IMR-90 (cell line): ENCODE results near the gene ESRRG. TPM values are rescaled to one million over a fixed set of nuclear protein-coding genes. Genes with fewer than 3 reads are reported as not detected.

Source experiments
- ATAC-seq: fragments of 200-7000 bp; cut with Tn5 transposase; 2 replicates; pipeline ENCODE4 v1.9.1; 2020; ENCODE audit warnings: low read depth, mild to moderate bottlenecking, moderate library complexity
- BruUV-seq: library from RNA; stranded (reverse); fragments of 400-500 nt; replicated peaks from 2 replicates; lab custom pipeline; 2021; lab: Mats Ljungman, UMichigan
- CTCF ChIA-PET: fragments of 300-600 bp; formaldehyde crosslinking; extraction: SDS; loops from one replicate; lab custom pipeline; 2021; ENCODE audit warnings: antibody characterized with exemption; lab: Yijun Ruan, JAX
- POLR2A ChIA-PET: fragments of 300-600 bp; sonication (Branson Sonifier 250); formaldehyde crosslinking; loops from one replicate; lab custom pipeline; 2022; ENCODE audit warnings: antibody characterized with exemption; ENCODE audit not compliant: unreplicated experiment; lab: Charles Lee
- DNase-seq: peaks from one replicate; pipeline ENCODE4 v3.0.0; 2013
- H2AFZ ChIP-seq: replicated peaks from 2 replicates; pipeline ENCODE3; 2013; ENCODE audit warnings: low read length, mild to moderate bottlenecking; ENCODE audit not compliant: poor library complexity
- H2AK5ac ChIP-seq: 2 replicates; pipeline ENCODE4 v1.6.1; 2013; ENCODE audit warnings: low read depth, low read length, inconsistent platforms
- H2AK9ac ChIP-seq: replicated peaks from 2 replicates; pipeline ENCODE3; 2013; ENCODE audit warnings: mild to moderate bottlenecking, low read depth, low read length, moderate library complexity; ENCODE audit not compliant: poor library complexity
- H2BK120ac ChIP-seq: 2 replicates; pipeline ENCODE4 v1.6.1; 2013; ENCODE audit warnings: low read depth, low read length, inconsistent platforms
- H2BK15ac ChIP-seq: 3 replicates; pipeline ENCODE4 v1.6.1; 2013; ENCODE audit warnings: low read depth, low read length, inconsistent platforms
- H2BK20ac ChIP-seq: 2 replicates; pipeline ENCODE4 v1.6.1; 2013; ENCODE audit warnings: low read depth, mild to moderate bottlenecking, inconsistent platforms, low read length, moderate library complexity
- H2BK5ac ChIP-seq: 2 replicates; pipeline ENCODE4 v1.6.1; 2013; ENCODE audit warnings: mild to moderate bottlenecking, low read depth, low read length, inconsistent platforms; ENCODE audit not compliant: poor library complexity, severe bottlenecking
- H3K14ac ChIP-seq: replicated peaks from 2 replicates; pipeline ENCODE4 v1.6.1; 2013; ENCODE audit warnings: low read depth, low read length, inconsistent platforms
- H3K18ac ChIP-seq: 2 replicates; pipeline ENCODE4 v1.6.1; 2013; ENCODE audit warnings: low read depth, low read length, control low read depth
- H3K23ac ChIP-seq: 2 replicates; pipeline ENCODE4 v1.6.1; 2013; ENCODE audit warnings: low read depth, low read length, inconsistent platforms
- H3K27ac ChIP-seq: 2 replicates; pipeline ENCODE4 v1.5.1; 2013; ENCODE audit warnings: mild to moderate bottlenecking, control low read depth, low read length; ENCODE audit not compliant: insufficient read depth
- H3K27me3 ChIP-seq: 2 replicates; pipeline ENCODE4 v1.6.1; 2013; ENCODE audit warnings: low read length; ENCODE audit not compliant: control insufficient read depth, insufficient read depth
- H3K36me3 ChIP-seq: 2 replicates; pipeline ENCODE4 v1.6.1; 2013; ENCODE audit warnings: low read length, mixed read lengths; ENCODE audit not compliant: control insufficient read depth, insufficient read depth
- H3K4ac ChIP-seq: 2 replicates; pipeline ENCODE4 v1.6.1; 2013; ENCODE audit warnings: low read depth, low read length, inconsistent platforms
- H3K4me1 ChIP-seq: 2 replicates; pipeline ENCODE4 v1.6.1; 2013; ENCODE audit warnings: low read length, mixed read lengths; ENCODE audit not compliant: control insufficient read depth, insufficient read depth
- H3K4me2 ChIP-seq: 2 replicates; pipeline ENCODE4 v1.6.1; 2013; ENCODE audit warnings: low read depth, mild to moderate bottlenecking, control low read depth, low read length, moderate library complexity
- H3K4me3 ChIP-seq: 2 replicates; pipeline ENCODE4 v1.5.1; 2013; ENCODE audit warnings: low read depth, mild to moderate bottlenecking, control low read depth, low read length, moderate library complexity; ENCODE audit not compliant: insufficient read depth
- H3K56ac ChIP-seq: 2 replicates; pipeline ENCODE4 v1.6.1; 2013; ENCODE audit warnings: low read length, inconsistent platforms; ENCODE audit not compliant: insufficient read depth; ENCODE audit errors: extremely low read depth
- H3K79me1 ChIP-seq, 2 experiments: 2 replicates each; pipeline ENCODE4 v1.6.1; 2013; ENCODE audit warnings: low read length in 2 of 2, inconsistent platforms in 1 of 2, low read depth in 1 of 2
- H3K9ac ChIP-seq: 2 replicates; pipeline ENCODE4 v1.6.1; 2013; ENCODE audit warnings: low read depth, low read length, control low read depth
- H3K9me1 ChIP-seq: 2 replicates; pipeline ENCODE4 v1.6.1; 2013; ENCODE audit warnings: low read length, inconsistent platforms; ENCODE audit not compliant: insufficient read depth
- H3K9me3 ChIP-seq: 2 replicates; pipeline ENCODE4 v1.6.1; 2013; ENCODE audit warnings: low read length; ENCODE audit not compliant: control insufficient read depth, insufficient read depth
- H4K20me1 ChIP-seq: 2 replicates; pipeline ENCODE4 v1.6.1; 2013; ENCODE audit warnings: low read length, inconsistent platforms; ENCODE audit not compliant: insufficient read depth
- H4K5ac ChIP-seq: 2 replicates; pipeline ENCODE4 v1.6.1; 2013; ENCODE audit warnings: mild to moderate bottlenecking, low read depth, low read length, control low read depth
- H4K8ac ChIP-seq, 2 experiments: 2 replicates each; pipeline ENCODE4 v1.6.1; 2013; ENCODE audit warnings: low read depth in 2 of 2, low read length in 2 of 2, control low read depth in 1 of 2, inconsistent platforms in 1 of 2
- H4K91ac ChIP-seq: 2 replicates; pipeline ENCODE4 v1.6.1; 2013; ENCODE audit warnings: low read depth, low read length, inconsistent platforms; ENCODE audit not compliant: insufficient read depth
- CEBPB ChIP-seq: IDR thresholded peaks from 2 replicates; pipeline ENCODE4 v1.6.1; 2012; ENCODE audit warnings: low read depth, low read length, improper control_type of control experiment
- CHD1 ChIP-seq: IDR thresholded peaks from 2 replicates; pipeline ENCODE4 v1.6.1; 2012; ENCODE audit warnings: low read depth, low read length, improper control_type of control experiment
- FOS ChIP-seq: fragments of 150-350 bp; IDR thresholded peaks from 2 replicates; pipeline ENCODE4 v1.6.1; 2016; ENCODE audit warnings: low read depth, low read length
- MAFK ChIP-seq: IDR thresholded peaks from 2 replicates; pipeline ENCODE4 v1.6.1; 2012; ENCODE audit warnings: low read depth, low read length, improper control_type of control experiment
- MAZ ChIP-seq: IDR thresholded peaks from 2 replicates; pipeline ENCODE4 v1.6.1; 2012; ENCODE audit warnings: low read depth, mild to moderate bottlenecking, low read length, improper control_type of control experiment, moderate library complexity, borderline replicate concordance
- POLR2A ChIP-seq: IDR thresholded peaks from 2 replicates; pipeline ENCODE4 v1.6.1; 2012; ENCODE audit warnings: mild to moderate bottlenecking, low read depth, low read length
- RAD21 ChIP-seq: IDR thresholded peaks from 2 replicates; pipeline ENCODE4 v1.6.1; 2012; ENCODE audit warnings: low read length, improper control_type of control experiment
- RCOR1 ChIP-seq: IDR thresholded peaks from 2 replicates; pipeline ENCODE4 v1.6.1; 2012; ENCODE audit warnings: mild to moderate bottlenecking, low read length, improper control_type of control experiment; ENCODE audit not compliant: insufficient replicate concordance
- RFX5 ChIP-seq: IDR thresholded peaks from 2 replicates; pipeline ENCODE4 v1.8.0; 2012; ENCODE audit warnings: low read depth, mild to moderate bottlenecking, low read length, moderate library complexity
- SMC3 ChIP-seq: fragments of 150-350 bp; IDR thresholded peaks from 2 replicates; pipeline ENCODE4 v1.6.1; 2016; ENCODE audit warnings: low read depth, mild to moderate bottlenecking, antibody characterized with exemption, low read length, moderate library complexity
- WGBS, 2 experiments: methylation state at CpG; one replicate each; pipeline versions ENCODE4 v1.1.5 to v1.1.7; 2013; ENCODE audit warnings: missing lambda C conversion rate in 2 of 2; ENCODE audit not compliant: insufficient read length in 1 of 2; ENCODE audit errors: extremely low coverage in 2 of 2; 5-methylcytosine and 5-hydroxymethylcytosine counted together
- dilution Hi-C: fragments of 300-500 bp; cut with HindIII; formaldehyde crosslinking; loops from one replicate; pipeline ENCODE4 v1.14.3; 2018; ENCODE audit warnings: low sequenced_read_pairs; ENCODE audit not compliant: unreplicated experiment
- in situ Hi-C: fragments of 300-500 bp; cut with MboI; formaldehyde crosslinking; loops from 3 replicates; pipeline ENCODE4 v1.14.3; 2019; ENCODE audit warnings: low sequenced_read_pairs, inconsistent platforms, mixed read lengths
- intact Hi-C: fragments of 100-400 bp; cut with micrococcal nuclease; formaldehyde crosslinking; loops from 2 replicates; pipeline ENCODE4 v1.10.0; 2022
- polyA plus RNA-seq, 3 experiments: library from polyadenylated mRNA; depleted of rRNA; stranded (reverse); fragments of >200 nt; gene quantifications; 2 replicates each; pipeline ENCODE4 v1.2.3, GENCODE V29; 2012; ENCODE audit warnings: low replicate concordance in 1 of 3
- total RNA-seq: library from RNA; depleted of rRNA; stranded (reverse); fragments of >200 nt; gene quantifications from 2 replicates; pipeline ENCODE4 v1.2.3, GENCODE V29; 2012
- TF ChIP-seq, protein P1 (sequence below): conservative IDR thresholded peaks from 2 replicates; pipeline ENCODE4 v1.5.1; 2012; ENCODE audit warnings: mild to moderate bottlenecking, low read depth, low read length, improper control_type of control experiment

The ESRRG gene
- total and polyA plus RNA-seq, 2 of the 4 experiments (the other 2 are of a cell fraction), result 0.17 to 0.54 TPM

DNA sequence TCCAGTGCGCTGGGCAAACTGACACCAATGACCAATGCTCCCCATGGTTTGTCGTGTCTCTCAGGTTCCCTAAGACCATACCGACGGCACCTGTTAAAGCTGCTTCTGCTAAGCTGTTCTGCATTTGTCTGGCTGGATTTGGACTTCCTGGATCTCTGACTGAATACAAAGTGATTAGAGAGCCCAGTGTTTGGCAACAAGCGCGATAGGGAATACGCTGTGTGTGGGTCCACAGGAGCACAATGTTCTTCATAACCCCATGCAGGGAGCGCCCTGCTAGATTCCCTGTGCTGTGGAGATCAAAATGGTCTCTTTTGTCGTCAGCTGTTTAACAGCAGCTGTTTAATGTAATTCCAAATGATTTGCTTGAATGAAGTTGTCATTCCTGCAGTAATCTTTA lies 26.0 kb upstream of the ESRRG start:
- no TSS peak for BruUV-seq
- no peak for ATAC-seq
- Histone ChIP-seq H3K18ac (no peak overlapping the region), H3K9me1 (no peaks in the 10 kb centered on the region), H3K4me3 (no peak overlapping the region), H2AK9ac (no peak overlapping the region), H4K8ac (no peak overlapping the region), H3K27ac (no peak overlapping the region), H4K91ac (no peak overlapping the region), H3K36me3 (no peaks in the 10 kb centered on the region), H2BK5ac (no peak overlapping the region), H3K14ac (no peak overlapping the region), H2AFZ (no peak overlapping the region), H3K79me1 (no peaks in the 10 kb centered on the region), H3K9ac (no peak overlapping the region), H3K4me1 (no peaks in the 10 kb centered on the region), H2BK15ac (no peak overlapping the region), H3K4me2 (no peak overlapping the region), H3K9me3 (no peaks in the 10 kb centered on the region), H2AK5ac (no peak overlapping the region), H4K20me1 (no peaks in the 10 kb centered on the region), H3K56ac (no peak overlapping the region), H2BK120ac (no peak overlapping the region), H2BK20ac (no peak overlapping the region), H3K27me3 (no peaks in the 10 kb centered on the region), H3K23ac (no peak overlapping the region), H4K5ac (no peak overlapping the region), H3K4ac (no peak overlapping the region)
- 84% methylated on average over 3 of the region's 9 CpGs; no CpG with 5 or more reads in 1 of the 2 experiments for WGBS, 2 experiments
- dilution Hi-C loops (no loop called here), intact Hi-C loops (no loop called here), in situ Hi-C loops (loop anchor here (25.0 kb wide), 2 partner anchors 762 to 912 kb away; no protein-coding TSS in a partner anchor)
- DNase-seq, result no peak
- TF ChIP-seq CHD1 (no peak), RAD21 (no peak), CEBPB (no peak), POLR2A (no peak), RCOR1 (no peak), MAZ (no peak), RFX5 (no peak), FOS (no peak), MAFK (no peak), SMC3 (no peak)
- TF ChIP-seq, protein P1, sequence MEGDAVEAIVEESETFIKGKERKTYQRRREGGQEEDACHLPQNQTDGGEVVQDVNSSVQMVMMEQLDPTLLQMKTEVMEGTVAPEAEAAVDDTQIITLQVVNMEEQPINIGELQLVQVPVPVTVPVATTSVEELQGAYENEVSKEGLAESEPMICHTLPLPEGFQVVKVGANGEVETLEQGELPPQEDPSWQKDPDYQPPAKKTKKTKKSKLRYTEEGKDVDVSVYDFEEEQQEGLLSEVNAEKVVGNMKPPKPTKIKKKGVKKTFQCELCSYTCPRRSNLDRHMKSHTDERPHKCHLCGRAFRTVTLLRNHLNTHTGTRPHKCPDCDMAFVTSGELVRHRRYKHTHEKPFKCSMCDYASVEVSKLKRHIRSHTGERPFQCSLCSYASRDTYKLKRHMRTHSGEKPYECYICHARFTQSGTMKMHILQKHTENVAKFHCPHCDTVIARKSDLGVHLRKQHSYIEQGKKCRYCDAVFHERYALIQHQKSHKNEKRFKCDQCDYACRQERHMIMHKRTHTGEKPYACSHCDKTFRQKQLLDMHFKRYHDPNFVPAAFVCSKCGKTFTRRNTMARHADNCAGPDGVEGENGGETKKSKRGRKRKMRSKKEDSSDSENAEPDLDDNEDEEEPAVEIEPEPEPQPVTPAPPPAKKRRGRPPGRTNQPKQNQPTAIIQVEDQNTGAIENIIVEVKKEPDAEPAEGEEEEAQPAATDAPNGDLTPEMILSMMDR, result no peak
- POLR2A ChIA-PET, result no interaction called here
- CTCF ChIA-PET, result interaction anchor here (0.6 to 1.4 kb wide), 15 partner anchors 8 to 1790 kb away, joined by 3 to 8 read pairs (median 3); no protein-coding TSS in a partner anchor
